Raji (cell line): ENCODE measurements around the gene ATF3.

Experiments
- POLR2A ChIP-seq: IDR thresholded peaks from 2 replicates; pipeline ENCODE4 v1.6.1; 2011; ENCODE audit warnings: low read depth, low read length, control low read depth; ENCODE audit not compliant: insufficient read depth

ATF3 gene

DNA sequence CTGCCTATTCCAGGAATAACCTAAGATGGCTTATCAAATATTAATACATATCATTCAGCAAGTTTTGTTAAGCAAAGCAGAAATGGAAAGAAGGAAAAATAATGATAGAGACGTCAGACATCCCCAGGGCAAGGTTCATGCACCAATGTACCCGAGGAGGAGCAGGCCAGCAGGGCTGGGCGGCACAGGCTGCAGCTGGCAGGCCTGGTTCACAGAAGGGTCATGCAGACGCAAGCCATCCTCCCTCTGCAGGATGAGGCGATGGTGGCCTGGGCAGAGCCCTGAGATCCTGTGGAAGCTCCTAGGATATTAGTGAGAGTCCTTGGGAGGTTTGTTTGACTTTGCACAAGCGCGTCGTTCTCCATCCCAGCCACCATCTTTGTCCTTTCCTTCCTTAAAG lies 61.0 kb downstream of the ATF3 start:
- no peak for TF ChIP-seq POLR2A

DNA sequence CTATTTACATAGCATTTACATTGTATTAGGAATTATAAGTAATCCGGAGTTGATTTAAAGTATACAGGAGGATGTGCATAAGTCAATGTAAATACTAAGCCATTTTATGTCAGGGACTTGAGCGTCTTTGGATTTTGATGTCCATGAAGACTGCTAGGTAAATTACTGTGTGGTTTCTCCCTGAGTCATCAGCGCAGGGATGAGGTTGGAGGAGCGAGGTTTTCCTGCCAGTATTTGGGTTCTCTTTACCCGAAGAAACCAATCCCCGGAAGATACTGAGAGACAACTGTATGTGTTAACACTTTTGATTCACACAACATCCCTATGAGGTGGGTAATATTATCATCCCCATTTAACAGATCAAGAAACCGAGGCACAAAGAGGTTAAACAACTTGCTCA lies 61.7 kb downstream of the ATF3 start:
- no peak for TF ChIP-seq POLR2A
